Measurements from ENCODE around the gene HIVEP3. TPM values are rescaled to one million over a fixed set of nuclear protein-coding genes. Genes with fewer than 3 reads are reported as not detected.

The HIVEP3 gene
- total and polyA plus RNA-seq, 2 of the 13 experiments (the other 11 are each of a cell fraction or from before 2014, with no cell fraction given) = 0.05 TPM; not detected in 1

DNA sequence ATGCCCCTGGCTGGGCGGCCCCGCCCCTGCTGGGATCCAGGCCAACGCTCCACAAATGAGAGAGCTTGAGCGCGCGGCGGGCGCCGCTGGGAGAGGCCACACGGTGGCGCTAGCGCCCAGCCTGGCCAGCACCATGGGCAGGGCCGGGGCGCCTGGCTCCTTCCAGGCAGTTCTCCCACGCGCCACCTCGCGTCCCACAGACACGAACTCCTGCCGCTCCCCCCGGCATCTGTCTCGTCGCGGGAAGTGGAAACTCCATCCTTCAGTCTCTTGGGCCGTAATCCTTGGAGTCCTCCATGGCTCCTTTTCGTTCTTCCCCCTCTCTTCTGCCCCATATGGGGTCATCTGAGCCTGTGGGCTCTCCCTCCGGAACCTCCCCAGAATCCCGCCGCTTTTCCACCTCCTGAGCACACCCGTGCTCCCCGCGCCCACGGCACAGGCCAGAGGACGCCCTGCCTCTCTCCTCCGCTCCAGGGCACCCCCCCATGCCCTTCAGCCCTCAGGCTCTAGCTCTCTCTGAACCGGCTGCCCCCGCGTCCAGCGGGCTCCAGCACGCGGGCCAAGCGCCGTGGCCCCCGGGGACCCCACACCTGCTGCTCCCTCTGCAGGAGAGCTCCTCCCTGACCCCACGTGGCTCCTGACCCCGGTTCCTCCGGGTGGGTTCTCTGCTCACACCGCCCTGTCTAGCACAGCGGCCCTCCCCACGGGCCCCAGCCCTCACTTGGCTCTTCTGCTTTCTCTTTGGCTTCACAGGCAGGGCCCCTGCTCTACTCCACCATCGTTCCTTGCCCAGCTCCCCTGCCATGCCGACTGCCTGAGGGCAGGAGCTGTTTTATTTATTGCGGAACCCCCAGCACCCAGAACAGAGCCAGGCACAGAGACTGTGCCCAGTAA, 402.3 kb downstream of the HIVEP3 start (continued):
- TF ChIP-seq, protein P1, sequence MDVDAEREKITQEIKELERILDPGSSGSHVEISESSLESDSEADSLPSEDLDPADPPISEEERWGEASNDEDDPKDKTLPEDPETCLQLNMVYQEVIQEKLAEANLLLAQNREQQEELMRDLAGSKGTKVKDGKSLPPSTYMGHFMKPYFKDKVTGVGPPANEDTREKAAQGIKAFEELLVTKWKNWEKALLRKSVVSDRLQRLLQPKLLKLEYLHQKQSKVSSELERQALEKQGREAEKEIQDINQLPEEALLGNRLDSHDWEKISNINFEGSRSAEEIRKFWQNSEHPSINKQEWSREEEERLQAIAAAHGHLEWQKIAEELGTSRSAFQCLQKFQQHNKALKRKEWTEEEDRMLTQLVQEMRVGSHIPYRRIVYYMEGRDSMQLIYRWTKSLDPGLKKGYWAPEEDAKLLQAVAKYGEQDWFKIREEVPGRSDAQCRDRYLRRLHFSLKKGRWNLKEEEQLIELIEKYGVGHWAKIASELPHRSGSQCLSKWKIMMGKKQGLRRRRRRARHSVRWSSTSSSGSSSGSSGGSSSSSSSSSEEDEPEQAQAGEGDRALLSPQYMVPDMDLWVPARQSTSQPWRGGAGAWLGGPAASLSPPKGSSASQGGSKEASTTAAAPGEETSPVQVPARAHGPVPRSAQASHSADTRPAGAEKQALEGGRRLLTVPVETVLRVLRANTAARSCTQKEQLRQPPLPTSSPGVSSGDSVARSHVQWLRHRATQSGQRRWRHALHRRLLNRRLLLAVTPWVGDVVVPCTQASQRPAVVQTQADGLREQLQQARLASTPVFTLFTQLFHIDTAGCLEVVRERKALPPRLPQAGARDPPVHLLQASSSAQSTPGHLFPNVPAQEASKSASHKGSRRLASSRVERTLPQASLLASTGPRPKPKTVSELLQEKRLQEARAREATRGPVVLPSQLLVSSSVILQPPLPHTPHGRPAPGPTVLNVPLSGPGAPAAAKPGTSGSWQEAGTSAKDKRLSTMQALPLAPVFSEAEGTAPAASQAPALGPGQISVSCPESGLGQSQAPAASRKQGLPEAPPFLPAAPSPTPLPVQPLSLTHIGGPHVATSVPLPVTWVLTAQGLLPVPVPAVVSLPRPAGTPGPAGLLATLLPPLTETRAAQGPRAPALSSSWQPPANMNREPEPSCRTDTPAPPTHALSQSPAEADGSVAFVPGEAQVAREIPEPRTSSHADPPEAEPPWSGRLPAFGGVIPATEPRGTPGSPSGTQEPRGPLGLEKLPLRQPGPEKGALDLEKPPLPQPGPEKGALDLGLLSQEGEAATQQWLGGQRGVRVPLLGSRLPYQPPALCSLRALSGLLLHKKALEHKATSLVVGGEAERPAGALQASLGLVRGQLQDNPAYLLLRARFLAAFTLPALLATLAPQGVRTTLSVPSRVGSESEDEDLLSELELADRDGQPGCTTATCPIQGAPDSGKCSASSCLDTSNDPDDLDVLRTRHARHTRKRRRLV (CRISPR knock-in tag; IDR thresholded peaks at IDR 0.05) = no peak
- TF ChIP-seq, protein P2, sequence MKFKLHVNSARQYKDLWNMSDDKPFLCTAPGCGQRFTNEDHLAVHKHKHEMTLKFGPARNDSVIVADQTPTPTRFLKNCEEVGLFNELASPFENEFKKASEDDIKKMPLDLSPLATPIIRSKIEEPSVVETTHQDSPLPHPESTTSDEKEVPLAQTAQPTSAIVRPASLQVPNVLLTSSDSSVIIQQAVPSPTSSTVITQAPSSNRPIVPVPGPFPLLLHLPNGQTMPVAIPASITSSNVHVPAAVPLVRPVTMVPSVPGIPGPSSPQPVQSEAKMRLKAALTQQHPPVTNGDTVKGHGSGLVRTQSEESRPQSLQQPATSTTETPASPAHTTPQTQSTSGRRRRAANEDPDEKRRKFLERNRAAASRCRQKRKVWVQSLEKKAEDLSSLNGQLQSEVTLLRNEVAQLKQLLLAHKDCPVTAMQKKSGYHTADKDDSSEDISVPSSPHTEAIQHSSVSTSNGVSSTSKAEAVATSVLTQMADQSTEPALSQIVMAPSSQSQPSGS (CRISPR knock-in tag; IDR thresholded peaks at IDR 0.05) = 0 out of 2 replicates have a peak, but pooled peaks have one; percentile 36
- TF ChIP-seq STAG1 (CRISPR knock-in tag; IDR thresholded peaks at IDR 0.05) = peak; percentile 58
- TF ChIP-seq, protein P3, sequence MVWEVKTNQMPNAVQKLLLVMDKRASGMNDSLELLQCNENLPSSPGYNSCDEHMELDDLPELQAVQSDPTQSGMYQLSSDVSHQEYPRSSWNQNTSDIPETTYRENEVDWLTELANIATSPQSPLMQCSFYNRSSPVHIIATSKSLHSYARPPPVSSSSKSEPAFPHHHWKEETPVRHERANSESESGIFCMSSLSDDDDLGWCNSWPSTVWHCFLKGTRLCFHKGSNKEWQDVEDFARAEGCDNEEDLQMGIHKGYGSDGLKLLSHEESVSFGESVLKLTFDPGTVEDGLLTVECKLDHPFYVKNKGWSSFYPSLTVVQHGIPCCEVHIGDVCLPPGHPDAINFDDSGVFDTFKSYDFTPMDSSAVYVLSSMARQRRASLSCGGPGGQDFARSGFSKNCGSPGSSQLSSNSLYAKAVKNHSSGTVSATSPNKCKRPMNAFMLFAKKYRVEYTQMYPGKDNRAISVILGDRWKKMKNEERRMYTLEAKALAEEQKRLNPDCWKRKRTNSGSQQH (CRISPR knock-in tag; IDR thresholded peaks at IDR 0.05; ENCODE audit: low read depth) = no peak
- TF ChIP-seq SNRNP70 (IDR thresholded peaks at IDR 0.05; ENCODE audit: low read depth, low read length) = no peak
- TF ChIP-seq ZNF605 (CRISPR knock-in tag; IDR thresholded peaks at IDR 0.05) = no peak
- TF ChIP-seq, protein P4, sequence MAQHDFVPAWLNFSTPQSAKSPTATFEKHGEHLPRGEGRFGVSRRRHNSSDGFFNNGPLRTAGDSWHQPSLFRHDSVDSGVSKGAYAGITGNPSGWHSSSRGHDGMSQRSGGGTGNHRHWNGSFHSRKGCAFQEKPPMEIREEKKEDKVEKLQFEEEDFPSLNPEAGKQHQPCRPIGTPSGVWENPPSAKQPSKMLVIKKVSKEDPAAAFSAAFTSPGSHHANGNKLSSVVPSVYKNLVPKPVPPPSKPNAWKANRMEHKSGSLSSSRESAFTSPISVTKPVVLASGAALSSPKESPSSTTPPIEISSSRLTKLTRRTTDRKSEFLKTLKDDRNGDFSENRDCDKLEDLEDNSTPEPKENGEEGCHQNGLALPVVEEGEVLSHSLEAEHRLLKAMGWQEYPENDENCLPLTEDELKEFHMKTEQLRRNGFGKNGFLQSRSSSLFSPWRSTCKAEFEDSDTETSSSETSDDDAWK (CRISPR knock-in tag; IDR thresholded peaks at IDR 0.05) = no peak
- no peak for TF ChIP-seq ZNF160 (CRISPR knock-in tag; IDR thresholded peaks at IDR 0.05)
- TF ChIP-seq PAF1 (CRISPR knock-in tag; IDR thresholded peaks at IDR 0.05) = no peak
- no peak for TF ChIP-seq KDM6A (CRISPR knock-in tag; IDR thresholded peaks at IDR 0.05; ENCODE audit: low read depth)
- TF ChIP-seq, protein P5, sequence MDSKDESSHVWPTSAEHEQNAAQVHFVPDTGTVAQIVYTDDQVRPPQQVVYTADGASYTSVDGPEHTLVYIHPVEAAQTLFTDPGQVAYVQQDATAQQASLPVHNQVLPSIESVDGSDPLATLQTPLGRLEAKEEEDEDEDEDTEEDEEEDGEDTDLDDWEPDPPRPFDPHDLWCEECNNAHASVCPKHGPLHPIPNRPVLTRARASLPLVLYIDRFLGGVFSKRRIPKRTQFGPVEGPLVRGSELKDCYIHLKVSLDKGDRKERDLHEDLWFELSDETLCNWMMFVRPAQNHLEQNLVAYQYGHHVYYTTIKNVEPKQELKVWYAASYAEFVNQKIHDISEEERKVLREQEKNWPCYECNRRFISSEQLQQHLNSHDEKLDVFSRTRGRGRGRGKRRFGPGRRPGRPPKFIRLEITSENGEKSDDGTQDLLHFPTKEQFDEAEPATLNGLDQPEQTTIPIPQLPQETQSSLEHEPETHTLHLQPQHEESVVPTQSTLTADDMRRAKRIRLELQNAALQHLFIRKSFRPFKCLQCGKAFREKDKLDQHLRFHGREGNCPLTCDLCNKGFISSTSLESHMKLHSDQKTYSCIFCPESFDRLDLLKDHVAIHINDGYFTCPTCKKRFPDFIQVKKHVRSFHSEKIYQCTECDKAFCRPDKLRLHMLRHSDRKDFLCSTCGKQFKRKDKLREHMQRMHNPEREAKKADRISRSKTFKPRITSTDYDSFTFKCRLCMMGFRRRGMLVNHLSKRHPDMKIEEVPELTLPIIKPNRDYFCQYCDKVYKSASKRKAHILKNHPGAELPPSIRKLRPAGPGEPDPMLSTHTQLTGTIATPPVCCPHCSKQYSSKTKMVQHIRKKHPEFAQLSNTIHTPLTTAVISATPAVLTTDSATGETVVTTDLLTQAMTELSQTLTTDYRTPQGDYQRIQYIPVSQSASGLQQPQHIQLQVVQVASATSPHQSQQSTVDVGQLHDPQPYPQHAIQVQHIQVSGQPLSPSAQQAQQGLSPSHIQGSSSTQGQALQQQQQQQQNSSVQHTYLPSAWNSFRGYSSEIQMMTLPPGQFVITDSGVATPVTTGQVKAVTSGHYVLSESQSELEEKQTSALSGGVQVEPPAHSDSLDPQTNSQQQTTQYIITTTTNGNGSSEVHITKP (CRISPR knock-in tag; IDR thresholded peaks at IDR 0.05; ENCODE audit: low read depth) = 0 out of 2 replicates have a peak, but pooled peaks have one; percentile 35
- TF ChIP-seq ZNF781 (CRISPR knock-in tag; IDR thresholded peaks at IDR 0.05; ENCODE audit: borderline replicate concordance, not compliant biosample characterization) = no peak
- TF ChIP-seq, protein P6, sequence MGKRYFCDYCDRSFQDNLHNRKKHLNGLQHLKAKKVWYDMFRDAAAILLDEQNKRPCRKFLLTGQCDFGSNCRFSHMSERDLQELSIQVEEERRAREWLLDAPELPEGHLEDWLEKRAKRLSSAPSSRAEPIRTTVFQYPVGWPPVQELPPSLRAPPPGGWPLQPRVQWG (CRISPR knock-in tag; IDR thresholded peaks at IDR 0.05; ENCODE audit: borderline replicate concordance, low read depth) = no peak
- TF ChIP-seq ZNF792 (CRISPR knock-in tag; IDR thresholded peaks at IDR 0.05) = no peak
- no peak for TF ChIP-seq TRIM24 (CRISPR knock-in tag; IDR thresholded peaks at IDR 0.05)

All from HepG2 (cell line).